ENCODE measurements around the gene KMO.

DNA sequence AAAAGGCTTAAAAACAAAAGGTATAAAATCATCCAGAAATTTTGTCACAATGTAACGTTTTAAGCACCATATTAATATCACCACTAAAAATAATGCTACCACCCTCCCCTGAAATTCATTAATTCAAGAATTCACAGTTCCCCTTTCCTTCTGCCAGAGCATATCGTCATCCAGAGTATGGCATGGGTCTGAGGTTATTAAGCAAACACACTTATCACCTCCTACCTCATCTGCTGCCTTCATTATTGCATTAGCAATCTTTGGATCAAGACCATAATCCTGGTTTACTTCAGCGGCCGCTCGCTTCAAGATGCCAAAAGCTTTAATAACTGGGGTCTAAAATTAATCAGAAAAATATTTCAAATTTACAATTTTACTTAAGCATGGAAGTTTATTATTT, 18.8 kb upstream of the KMO start:
- no peak for TF ChIP-seq GABPA (IDR thresholded peaks at IDR 0.05; ENCODE audit: borderline replicate concordance, insufficient read depth, low read length)
- TF ChIP-seq, protein P1, sequence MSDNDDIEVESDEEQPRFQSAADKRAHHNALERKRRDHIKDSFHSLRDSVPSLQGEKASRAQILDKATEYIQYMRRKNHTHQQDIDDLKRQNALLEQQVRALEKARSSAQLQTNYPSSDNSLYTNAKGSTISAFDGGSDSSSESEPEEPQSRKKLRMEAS (IDR thresholded peaks at IDR 0.05): no peak
- TF ChIP-seq, protein P2, sequence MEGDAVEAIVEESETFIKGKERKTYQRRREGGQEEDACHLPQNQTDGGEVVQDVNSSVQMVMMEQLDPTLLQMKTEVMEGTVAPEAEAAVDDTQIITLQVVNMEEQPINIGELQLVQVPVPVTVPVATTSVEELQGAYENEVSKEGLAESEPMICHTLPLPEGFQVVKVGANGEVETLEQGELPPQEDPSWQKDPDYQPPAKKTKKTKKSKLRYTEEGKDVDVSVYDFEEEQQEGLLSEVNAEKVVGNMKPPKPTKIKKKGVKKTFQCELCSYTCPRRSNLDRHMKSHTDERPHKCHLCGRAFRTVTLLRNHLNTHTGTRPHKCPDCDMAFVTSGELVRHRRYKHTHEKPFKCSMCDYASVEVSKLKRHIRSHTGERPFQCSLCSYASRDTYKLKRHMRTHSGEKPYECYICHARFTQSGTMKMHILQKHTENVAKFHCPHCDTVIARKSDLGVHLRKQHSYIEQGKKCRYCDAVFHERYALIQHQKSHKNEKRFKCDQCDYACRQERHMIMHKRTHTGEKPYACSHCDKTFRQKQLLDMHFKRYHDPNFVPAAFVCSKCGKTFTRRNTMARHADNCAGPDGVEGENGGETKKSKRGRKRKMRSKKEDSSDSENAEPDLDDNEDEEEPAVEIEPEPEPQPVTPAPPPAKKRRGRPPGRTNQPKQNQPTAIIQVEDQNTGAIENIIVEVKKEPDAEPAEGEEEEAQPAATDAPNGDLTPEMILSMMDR (IDR thresholded peaks at IDR 0.05; ENCODE audit: control extremely low read depth in 1 of 3, insufficient read depth in 1 of 3, low read depth in 1 of 3, low read length in 3 of 3): no peak
